GM04504 (cell line): ENCODE measurements around the gene MUCL3.
"Not testable (repeated sequence)": the region's sequence is repeated elsewhere in the genome, so short reads cannot be mapped to it uniquely, and the experiment has no call there.

Source experiments
- DNase-seq: peaks from one replicate; pipeline ENCODE4 v3.0.0-alpha.2; 2012; ENCODE audit warnings: low read depth

Gene MUCL3

DNA sequence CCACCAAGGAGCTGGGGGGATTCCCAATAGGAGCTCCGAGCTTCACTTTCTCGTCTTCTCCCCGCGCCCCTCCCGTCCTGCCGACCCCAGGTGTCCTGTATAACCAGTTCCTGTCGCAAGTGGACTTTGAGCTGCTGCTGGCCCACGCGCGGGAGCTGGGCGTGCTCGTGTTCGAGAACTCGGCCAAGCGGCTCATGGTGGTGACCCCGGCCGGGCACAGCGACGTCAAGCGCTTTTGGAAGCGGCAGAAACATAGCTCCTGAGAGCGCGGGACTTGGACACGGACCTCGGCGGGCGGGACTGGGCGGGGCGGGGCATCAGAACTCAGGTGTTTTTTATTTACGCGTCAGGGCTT lies 27.1 kb upstream of the MUCL3 start:
- no peak for DNase-seq

DNA sequence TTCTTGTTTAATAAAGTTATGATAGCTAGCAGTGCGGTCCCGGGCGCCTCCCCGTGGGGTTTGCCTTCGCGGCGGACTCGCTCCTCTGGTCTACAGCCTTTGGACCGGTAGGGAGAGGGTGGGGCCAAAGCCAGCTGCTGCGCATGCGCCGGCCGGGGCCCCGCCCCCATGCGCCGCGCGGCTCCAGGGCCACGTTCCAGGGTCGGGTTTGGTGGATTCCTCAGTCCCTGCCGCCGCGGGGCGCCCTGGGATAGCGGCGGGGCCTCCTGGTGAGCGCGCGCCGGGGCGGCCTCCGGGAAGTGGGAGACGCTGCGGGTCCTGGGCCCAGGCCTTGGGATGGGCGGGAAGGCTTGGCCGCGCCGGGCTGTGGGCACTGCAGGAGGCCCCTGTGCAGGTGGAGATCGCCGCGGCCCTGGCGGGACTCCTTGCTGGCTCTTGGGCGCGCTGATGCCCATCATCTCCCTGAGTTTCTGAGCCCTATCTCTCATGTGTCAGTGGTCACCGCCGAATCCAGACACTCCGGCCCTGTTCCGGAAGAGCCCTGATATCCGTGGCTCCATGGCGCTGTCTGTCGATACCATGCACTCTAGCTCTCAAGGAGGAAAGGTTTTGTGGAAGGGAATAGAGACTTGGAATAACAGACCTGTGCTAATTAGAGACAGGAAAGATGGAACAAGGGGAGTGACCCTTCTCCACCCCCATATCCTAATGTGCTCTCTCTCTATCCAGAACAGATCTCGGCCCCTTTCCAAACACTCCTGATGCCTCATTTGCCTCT lies 26.5 kb upstream of the MUCL3 start, which contains the start of gene VARS2:
VARS2 (plus strand) TSS at position 163 of the 778 bp plus-strand sequence; CDS start at position 762, 599 bp downstream.
- peak; percentile 85 for DNase-seq

DNA sequence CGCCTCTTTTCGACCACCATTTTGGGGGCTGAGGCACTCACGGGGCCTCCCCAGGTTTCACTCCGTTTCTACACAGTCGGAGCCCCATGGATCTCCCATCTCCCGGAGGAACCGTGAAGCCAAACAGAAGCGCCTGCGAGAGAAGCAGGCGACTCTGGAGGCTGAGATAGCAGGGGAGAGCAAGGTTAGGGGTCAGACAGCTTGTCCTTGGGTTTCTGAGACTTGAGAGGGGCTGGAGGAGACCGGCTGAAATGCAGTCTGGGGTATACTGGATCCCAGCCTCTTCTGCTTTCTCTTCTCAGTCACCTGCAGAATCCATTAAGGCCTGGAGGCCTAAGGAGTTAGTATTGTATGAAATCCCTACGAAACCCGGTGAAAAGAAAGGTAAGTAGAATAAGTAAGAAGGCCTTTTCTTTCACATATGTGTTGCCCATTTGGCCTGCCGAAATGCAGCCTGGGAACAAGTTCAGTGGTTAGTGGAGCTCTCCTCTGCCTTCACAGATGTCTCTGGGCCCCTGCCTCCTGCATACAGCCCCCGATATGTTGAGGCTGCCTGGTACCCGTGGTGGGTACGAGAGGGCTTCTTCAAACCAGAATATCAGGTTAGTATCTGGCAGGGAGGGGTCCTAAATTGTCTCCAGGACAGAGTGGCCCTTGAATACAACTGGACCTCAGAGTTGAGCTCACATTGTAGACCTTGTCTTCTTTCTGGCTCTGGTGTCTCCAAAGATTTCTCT lies 25.8 kb upstream of the MUCL3 start:
- no peak for DNase-seq

DNA sequence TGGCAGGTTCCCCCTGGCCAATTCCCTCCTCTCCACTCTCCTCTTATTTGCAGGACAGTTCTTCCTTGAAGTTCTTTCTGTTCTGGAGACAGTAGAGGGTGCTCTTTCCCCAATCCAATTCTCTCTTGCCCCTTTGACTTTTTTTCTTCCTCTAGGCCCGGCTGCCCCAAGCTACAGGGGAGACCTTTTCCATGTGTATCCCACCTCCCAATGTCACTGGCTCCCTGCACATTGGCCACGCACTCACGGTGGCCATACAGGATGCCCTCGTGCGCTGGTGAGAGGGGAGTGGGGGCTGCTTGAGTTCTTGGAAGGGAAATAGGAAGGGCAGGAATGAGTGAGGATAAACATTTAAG lies 25.2 kb upstream of the MUCL3 start:
- peak; percentile 39 for DNase-seq

DNA sequence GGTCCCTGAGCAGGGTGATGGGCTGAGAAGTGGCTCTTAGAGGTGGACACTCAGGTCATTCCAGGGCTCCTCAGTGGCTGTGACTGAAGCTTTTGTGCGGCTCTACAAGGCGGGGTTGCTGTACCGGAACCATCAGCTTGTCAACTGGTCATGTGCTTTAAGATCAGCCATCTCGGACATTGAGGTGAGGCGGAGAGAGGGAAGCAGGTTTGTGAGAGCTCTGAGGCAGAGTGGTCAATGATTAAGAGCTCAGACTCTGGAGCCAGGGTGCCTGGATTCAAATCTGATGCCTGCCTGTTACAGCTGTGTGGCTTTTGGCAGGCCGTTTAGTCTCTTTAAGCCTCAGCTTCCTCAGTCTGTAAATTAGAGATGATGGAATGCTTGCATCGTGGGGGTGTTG lies 23.7 kb upstream of the MUCL3 start:
- DNase-seq, result no peak

DNA sequence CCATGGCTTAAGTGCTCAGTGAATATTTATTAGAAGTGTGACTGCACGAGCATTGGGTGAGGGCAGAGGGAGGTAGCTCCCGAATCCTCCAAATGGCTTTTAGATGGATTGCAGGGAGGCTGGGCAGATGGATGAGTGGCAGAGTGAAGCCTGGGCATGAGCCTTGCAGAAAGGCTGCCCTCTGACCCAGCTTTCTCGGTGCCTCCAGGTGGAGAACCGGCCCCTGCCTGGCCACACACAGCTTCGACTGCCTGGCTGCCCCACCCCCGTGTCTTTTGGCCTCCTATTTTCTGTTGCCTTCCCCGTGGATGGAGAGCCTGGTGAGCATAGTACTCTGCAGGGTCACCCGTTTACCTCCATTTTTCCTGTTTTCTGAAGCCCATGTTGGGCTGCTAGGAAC lies 23.3 kb upstream of the MUCL3 start:
- no peak for DNase-seq

DNA sequence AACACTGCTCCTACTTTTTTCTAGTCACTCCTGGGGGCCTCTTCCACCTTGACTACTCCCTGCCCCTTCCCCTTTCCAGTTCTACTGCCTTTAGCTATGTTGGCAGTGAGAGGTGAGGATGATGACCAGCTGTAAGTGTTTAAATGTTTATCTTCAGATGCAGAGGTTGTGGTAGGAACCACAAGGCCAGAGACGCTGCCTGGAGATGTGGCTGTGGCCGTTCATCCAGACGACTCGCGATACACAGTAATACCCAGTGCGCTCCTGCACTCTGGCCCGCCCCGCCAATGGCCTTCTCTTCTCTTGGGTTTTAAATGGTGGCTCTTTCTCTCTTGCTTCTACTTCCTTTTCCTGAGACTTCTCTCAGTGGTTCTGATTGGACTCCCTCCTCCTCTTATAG lies 22.1 kb upstream of the MUCL3 start:
- no peak for DNase-seq

DNA sequence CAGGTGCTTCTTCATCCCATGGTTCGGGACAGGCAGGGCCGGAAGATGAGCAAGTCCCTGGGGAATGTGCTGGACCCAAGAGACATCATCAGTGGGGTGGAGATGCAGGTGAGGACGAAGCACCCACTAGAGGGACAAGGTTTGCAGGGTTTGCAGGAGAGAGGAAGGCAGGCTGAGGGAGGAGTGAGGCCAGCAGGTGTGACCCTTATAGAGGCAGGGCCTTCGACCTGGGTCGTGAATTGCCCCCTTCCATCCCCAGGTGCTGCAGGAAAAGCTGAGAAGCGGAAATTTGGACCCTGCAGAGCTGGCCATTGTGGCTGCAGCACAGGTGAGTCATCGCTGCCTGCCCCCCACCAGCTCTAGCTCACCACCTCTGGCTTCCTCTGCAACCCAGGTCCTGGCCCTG lies 18.3 kb upstream of the MUCL3 start:
- no peak for DNase-seq

DNA sequence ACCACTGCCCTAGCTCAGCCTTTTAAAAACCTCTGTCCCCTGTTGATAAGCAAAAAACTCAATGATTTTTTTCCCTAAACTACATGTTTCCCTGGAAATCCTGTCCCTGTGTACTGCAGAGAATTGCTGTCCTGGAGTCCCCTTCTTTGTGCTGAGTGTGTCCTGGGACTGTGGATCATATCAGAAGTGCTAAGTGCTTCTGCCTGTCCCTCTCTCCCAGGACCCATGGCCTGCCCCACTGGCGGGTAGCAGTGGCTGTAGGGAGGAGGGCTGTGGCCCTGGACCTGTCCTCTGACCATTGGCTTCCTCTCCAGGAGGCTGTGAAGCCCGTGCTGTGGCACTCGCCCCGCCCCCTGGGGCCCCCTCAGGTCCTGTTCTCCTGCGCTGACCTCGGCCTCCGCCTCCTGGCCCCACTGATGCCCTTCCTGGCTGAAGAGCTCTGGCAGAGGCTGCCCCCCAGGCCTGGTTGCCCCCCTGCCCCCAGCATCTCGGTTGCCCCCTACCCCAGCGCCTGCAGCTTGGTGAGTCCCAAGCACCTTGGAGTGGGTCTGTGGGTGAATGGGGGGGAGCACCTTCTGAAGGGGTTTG lies 16.6 kb upstream of the MUCL3 start:
- not testable (repeated sequence) for DNase-seq

DNA sequence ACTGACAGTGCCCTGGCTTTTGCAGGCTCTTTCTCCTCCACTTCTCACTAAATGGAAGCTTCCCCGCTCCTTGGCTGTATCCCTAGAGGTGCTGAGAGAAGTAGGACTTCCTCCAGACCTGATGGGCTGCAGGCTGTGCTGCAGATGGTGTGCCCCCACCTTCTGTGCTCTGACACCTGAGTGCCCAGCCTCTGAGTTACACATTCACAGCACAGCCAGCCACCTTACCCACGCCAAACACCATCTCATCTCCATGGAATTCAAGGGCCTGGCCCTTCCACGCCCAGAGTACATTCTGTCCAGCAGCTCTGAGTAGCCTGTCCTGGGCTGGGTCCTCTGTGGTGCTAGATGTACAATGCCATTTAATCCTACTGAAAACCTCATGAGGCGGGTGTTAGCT lies 14.1 kb upstream of the MUCL3 start:
- DNase-seq, result no peak

DNA sequence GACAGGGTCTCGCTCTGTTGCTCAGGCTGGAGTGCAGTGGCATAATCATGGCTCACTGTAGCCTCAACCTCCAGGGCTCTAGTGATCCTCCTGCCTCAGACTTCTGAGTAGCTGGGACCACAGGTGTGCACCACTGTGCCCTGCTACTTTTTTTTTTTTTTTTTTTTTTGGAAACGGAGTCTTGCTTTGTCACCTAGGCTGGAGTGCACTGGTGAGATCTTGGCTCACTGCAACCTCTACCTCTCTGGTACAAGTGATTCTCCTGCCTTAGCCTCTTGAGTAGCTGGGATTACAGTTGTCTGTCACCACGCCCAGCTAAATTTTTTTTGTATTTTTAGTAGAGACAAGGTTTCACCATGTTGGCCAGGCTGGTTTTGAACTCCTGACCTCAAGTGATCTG lies 13.7 kb upstream of the MUCL3 start:
- DNase-seq, result not testable (repeated sequence)

DNA sequence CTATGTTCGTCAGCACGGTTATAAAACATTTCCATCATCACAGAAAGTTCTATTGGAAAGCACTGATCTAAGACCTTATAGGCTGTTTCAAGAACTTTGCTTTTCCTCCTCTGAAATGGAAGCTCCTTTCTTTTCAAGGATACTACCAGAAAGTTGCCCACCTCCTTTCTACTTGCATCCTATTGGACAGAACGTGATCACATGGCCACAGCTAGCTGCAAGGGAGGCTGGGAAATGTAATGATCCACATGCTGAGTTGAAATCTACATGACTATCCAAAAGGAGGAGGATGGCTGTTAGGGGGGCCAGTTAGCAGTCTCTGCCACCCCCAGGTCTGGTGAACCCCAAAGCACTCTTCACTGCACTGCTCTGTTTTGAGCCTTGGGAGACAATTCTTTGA lies 12.1 kb upstream of the MUCL3 start:
- DNase-seq, result no peak

DNA sequence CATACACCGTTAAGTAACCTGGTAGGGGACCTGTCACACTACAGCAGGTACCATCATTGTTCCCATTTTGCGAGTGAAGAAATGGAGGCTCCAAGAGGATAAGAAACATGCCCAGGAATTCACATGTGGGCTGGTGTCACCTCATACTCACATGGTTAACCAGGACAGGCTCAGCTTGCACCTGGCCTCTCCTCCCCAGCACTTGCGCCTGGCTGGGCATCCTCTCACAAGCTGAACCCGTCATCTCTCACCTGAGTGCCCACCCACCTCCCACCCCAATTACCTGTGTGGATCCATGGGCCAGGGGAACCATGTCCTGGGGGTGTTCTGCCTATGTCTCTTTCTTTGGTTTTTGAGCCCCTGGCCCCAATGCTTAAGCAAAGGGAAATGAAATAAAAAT lies 10.3 kb upstream of the MUCL3 start:
- DNase-seq, result no peak

DNA sequence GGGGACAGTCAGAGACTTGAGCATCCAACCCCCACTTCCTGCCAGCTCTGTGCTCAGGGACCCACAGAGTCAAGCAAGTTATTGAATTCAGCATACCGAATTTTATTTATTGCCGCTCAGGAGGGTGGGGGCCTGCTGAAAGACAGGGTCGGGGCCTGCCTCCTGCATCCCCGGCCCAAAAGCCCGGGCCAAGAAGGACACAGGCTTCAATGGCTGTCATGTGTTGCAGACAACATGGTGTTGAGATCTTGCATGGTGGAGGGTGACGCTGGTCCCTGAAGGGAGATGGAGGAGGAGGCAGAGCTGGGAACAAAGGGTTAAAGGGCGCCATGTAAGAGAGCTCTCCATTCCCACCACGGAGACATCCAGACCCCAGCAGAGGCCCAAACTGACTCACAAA lies 9.5 kb upstream of the MUCL3 start:
- DNase-seq, result no peak

DNA sequence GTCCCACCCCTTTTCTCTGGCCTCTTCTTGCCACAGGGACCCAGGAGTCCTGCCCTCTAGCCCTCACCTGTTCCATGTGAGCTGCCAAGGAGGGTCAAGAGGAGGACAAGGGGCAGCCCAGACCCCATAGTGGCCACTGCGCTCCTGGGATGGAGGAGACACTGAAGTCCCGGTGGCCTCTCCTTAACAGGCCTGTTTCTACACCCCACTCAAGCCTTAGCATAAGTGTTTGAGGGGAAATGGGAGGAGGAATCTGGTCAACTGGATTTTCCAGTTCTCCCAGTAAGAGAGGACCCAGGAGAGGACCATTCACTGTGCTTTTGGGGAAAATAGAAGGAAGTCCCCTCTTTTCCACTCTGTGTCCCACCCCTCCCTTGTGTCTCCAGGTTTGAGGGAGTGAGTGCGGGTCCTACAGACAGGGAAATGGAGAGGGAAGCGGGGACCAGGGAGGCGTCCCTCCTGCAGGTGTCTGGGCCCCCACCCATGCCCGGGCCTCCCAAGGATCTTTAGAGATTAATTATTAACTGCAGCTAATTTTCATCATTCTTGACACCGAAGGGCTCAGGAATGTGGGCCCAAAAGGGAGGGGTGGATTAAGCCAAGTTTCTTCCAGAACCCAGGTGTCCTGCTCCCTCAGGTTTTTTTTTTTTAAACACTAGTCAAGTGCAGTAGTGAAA lies 8.7 kb upstream of the MUCL3 start, which contains the start of gene SFTA2:
SFTA2 (minus strand) TSS at position 202 of the 677 bp plus-strand sequence; CDS start at position 128, 74 bp downstream.
- DNase-seq, result no peak

DNA sequence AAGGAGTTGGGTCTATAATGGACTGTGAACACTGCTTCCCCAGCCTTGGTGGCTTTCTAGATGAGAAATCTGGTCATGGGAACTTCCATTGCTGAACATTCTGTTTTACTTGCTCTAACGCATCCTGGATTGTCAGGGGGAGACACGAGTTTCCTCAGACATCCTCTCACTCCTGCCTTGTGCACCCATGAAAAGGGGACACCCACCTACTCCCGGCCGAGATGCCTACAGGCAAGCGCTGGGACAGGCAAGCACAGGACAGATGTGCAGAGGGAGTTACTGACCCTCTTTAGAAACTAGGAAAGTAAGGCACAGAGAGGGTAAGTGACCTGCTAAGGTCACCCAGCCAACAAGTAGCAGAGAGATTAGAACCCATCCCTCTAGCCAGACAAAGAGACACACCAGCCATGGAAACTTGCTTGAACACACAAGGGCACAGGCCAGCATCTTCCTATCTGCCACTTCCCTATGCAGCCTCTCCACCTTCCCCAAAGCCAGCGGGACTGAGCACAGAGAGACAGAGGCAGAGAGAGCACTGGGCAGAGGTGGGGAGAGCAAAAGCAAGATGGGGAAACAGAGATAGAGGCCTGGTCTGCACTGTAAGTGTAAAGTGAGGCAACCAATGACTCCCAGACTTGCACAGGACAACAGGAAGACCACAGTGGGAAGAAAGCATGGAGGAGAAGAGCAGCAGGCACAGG lies 8.0 kb upstream of the MUCL3 start:
- DNase-seq, result no peak

DNA sequence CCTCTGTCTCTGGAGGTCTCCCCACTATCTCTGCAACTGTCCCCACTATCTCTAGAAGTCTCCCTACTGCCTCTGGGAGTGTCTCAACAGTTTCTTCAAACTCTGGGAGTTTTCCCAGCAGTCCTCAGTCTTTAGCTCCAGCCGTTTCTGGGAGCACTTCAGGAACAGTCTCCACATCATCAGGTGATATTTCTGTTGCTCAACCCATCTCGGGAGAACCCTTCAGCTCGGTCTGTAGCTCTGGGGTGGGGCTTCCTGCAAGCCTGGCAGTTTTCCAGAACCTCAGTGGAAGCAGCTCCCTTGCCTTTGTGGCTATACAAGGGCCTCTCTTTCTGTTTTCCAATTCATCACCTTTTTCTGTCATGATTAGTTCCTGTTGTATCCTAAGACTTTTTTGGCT lies 5.8 kb upstream of the MUCL3 start:
- DNase-seq, result no peak

DNA sequence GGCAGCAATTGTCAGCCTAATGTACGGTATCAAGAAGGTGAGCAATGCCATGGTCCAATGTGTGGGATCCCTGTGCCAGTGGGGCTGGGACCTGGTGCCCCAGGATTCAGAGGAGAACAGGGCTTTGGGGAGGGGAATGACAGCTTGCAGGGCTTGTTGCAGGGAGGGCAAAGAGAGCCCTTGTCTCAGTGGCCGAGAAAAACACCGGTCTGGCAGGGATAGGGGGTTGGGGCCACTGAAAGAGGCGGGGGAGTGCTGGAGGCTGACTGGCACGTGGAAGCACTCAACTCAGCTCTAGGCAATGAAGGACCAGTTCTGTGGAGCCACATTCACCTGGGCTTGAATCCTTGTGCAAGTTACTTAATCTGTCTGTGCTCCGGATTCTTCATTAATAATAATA lies 3.5 kb upstream of the MUCL3 start:
- DNase-seq, result no peak

DNA sequence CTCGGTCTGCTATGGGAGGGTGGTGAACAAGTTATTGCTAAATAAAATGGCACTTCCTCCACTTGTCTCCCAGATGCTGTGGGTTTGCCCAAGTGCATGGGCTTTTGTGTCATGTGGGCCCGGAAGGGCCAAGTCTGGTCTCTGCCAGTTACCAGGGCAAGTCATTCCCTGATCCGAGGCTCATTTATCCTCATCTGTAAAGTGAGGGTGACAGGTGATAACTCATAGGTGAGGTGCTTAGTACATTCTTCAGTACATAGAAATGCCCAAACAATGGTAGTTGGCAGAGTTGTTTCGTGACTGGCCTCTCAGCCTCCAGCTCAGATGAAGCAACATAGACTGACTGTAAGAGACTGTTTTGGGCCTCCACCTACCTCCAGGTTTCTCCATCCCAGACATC lies 2.0 kb upstream of the MUCL3 start:
- DNase-seq, result no peak

DNA sequence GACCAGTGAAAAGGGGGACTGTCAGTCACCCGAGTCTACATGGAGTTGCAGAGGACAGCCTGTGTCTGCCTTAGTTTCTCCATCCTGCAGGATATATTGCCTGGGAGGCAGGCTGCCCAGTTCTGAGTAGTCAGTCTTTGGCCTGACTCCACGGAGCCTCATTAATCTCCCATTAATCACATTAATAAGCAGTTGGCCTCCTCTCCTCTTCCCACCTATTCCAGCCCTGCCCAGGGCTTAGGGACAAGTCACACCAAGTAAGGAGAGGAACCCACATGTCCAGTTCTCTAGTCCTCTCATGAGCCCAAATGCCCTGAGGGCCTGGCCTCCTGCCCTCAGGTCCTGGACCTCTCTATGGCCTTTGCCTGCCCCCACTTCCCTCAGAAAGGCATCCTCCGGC lies 1.3 kb upstream of the MUCL3 start:
- no peak for DNase-seq

DNA sequence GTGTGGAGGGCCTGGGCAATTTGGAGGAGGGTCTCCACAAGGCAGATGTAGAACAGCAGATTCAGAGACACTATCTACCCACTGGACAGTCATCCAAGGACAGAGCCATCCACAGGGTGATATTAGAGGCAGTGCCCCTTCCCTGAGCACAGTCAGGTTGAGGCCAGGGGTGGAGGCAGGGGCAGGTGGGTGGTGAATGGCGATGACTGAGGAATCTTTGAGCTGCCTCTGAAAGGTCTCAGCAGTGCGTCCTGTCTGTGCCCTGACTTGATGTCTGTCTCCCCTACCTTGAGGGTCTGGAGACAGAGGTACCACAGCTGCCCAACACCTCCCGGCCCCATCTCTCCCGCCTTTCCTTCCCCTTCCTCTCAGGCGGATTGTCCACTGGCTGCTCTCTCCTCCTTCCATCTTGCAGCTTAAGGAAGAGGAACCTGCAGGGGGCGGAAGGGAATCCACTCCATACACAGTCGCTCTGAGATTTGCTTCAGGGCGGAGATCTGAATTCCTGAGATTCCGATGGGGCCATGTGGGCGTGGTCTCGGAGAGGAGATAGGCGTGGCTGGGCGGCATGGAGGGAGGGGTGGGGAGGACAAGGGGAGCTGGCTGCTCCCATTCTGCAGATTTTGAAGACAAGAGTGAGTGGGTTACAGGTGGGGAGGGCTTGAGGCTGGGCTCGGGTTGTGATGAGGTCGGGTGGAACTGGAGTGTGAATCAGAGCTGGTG lies 1.7 kb downstream of the MUCL3 start:
- DNase-seq, result peak; percentile 71
